Loucy (cell line): ENCODE measurements around the gene LRRC4C.

ENCODE experiments used
- H2AFZ ChIP-seq: fragments of 200-600 bp; sonication (generic); 2 replicates; pipeline ENCODE4 v1.6.0; 2016; ENCODE audit warnings: antibody characterized with exemption, mild to moderate bottlenecking, low read length, moderate library complexity
- H3F3A ChIP-seq: fragments of 200-600 bp; 2 replicates; pipeline ENCODE4 v1.6.0; 2016; ENCODE audit warnings: antibody characterized with exemption, low read depth, mild to moderate bottlenecking
- H3K27me3 ChIP-seq: fragments of 200-600 bp; sonication (generic); 2 replicates; pipeline ENCODE4 v1.6.1; 2014; ENCODE audit warnings: low read length, mild to moderate bottlenecking; ENCODE audit not compliant: insufficient read depth, poor library complexity, severe bottlenecking
- H3K36me3 ChIP-seq: fragments of 200-600 bp; sonication (generic); 2 replicates; pipeline ENCODE4 v1.6.1; 2016; ENCODE audit warnings: low read length; ENCODE audit not compliant: insufficient read depth
- H3K4me1 ChIP-seq: fragments of 200-600 bp; sonication (generic); 2 replicates; pipeline ENCODE4 v1.5.1; 2014; ENCODE audit warnings: low read length, mild to moderate bottlenecking; ENCODE audit not compliant: insufficient read depth, poor library complexity, severe bottlenecking
- H3K4me2 ChIP-seq: fragments of 200-600 bp; sonication (generic); 2 replicates; pipeline ENCODE4 v1.6.0; 2014; ENCODE audit warnings: antibody characterized with exemption, low read length, low read depth, mild to moderate bottlenecking; ENCODE audit not compliant: poor library complexity, severe bottlenecking
- H3K4me3 ChIP-seq: fragments of 200-600 bp; sonication (generic); 2 replicates; pipeline ENCODE4 v1.5.1; 2014; ENCODE audit warnings: low read length, mild to moderate bottlenecking, mixed read lengths; ENCODE audit not compliant: poor library complexity, severe bottlenecking
- H3K79me2 ChIP-seq: fragments of 200-600 bp; sonication (generic); 2 replicates; pipeline ENCODE4 v1.6.1; 2014; ENCODE audit warnings: low read length; ENCODE audit not compliant: insufficient read depth
- H3K9ac ChIP-seq: fragments of 200-600 bp; sonication (generic); 2 replicates; pipeline ENCODE4 v1.6.0; 2014; ENCODE audit warnings: mild to moderate bottlenecking, low read depth, low read length, moderate library complexity; ENCODE audit not compliant: poor library complexity, severe bottlenecking
- H3K9me2 ChIP-seq: fragments of 200-600 bp; sonication (generic); replicated peaks from 2 replicates; pipeline ENCODE4 v1.6.1; 2016; ENCODE audit warnings: low read depth, low read length, mixed read lengths
- H3K9me3 ChIP-seq: fragments of 200-600 bp; sonication (generic); 2 replicates; pipeline ENCODE4 v1.6.1; 2014; ENCODE audit warnings: mild to moderate bottlenecking, antibody characterized with exemption, low read length, low read depth; ENCODE audit not compliant: insufficient read depth
- H4K20me1 ChIP-seq: fragments of 200-600 bp; sonication (generic); 2 replicates; pipeline ENCODE4 v1.6.0; 2014; ENCODE audit warnings: antibody characterized with exemption, low read length, mild to moderate bottlenecking; ENCODE audit not compliant: insufficient read depth, poor library complexity, severe bottlenecking
- CTCF ChIP-seq: fragments of 200-600 bp; sonication (generic); conservative IDR thresholded peaks from 2 replicates; pipeline ENCODE4 v1.5.1; 2014; ENCODE audit warnings: mild to moderate bottlenecking, antibody characterized with exemption, low read length
- EZH2phosphoT487 ChIP-seq: fragments of 200-600 bp; IDR thresholded peaks from 2 replicates; pipeline ENCODE4 v1.6.1; 2018; ENCODE audit warnings: antibody characterized with exemption, mild to moderate bottlenecking, moderate library complexity, borderline replicate concordance

Gene LRRC4C

DNA sequence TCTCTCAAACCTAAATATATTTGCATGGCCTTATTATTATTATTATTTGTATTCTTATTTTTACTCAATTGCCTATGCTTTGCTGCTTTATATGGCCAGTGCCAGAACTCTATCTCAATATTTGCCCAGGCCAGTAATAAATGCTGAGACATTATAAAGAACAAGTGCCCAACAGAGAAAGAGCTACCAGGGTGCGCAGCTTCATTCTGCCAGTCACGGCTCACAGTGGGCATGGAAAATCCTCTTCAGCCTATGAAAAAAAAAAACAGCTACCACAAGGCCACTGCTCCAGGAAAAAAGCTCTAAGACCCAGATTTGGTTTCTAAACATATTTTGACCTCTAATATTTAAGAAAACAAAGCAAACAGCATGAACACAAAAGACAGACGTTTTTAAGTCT lies 1223.6 kb downstream of the LRRC4C start:
- Histone ChIP-seq H3K9ac (no peak overlapping the region), H3K36me3 (no peaks in the 10 kb centered on the region), H3K4me3 (no peak overlapping the region), H3K4me2 (no peak overlapping the region), H3K9me2 (no peaks in the 10 kb centered on the region), H2AFZ (no peak overlapping the region), H3K4me1 (no peaks in the 10 kb centered on the region), H4K20me1 (no peaks in the 10 kb centered on the region), H3K27me3 (no peaks in the 10 kb centered on the region), H3F3A (no peaks in the 10 kb centered on the region), H3K9me3 (no peaks in the 10 kb centered on the region), H3K79me2 (no peaks in the 10 kb centered on the region)
- TF ChIP-seq CTCF: no peak
- no peak for TF ChIP-seq EZH2phosphoT487

- H3K79me2 ChIP-seq: no peaks in the 10 kb centered on the region
- TF ChIP-seq EZH2phosphoT487: no peak
- no peak for TF ChIP-seq CTCF
- H2AFZ ChIP-seq: no peak overlapping the region
- H3F3A ChIP-seq: no peaks in the 10 kb centered on the region
- no peaks in the 10 kb centered on the region for H3K9me2 ChIP-seq
- H3K36me3 ChIP-seq: no peaks in the 10 kb centered on the region
- no peaks in the 10 kb centered on the region for H3K4me1 ChIP-seq
- H3K4me2 ChIP-seq: no peak overlapping the region
- H3K9me3 ChIP-seq: no peaks in the 10 kb centered on the region
- no peak overlapping the region for H3K9ac ChIP-seq
- no peaks in the 10 kb centered on the region for H3K27me3 ChIP-seq
- no peaks in the 10 kb centered on the region for H4K20me1 ChIP-seq
- H3K4me3 ChIP-seq: no peak overlapping the region
Observed at GRCh38 chr11:40230821-40231220, 1228.6 kb downstream of the LRRC4C start.

- H2AFZ ChIP-seq: no peak overlapping the region
- H4K20me1 ChIP-seq: no peaks in the 10 kb centered on the region
- no peaks in the 10 kb centered on the region for H3K9me3 ChIP-seq
- H3K79me2 ChIP-seq: no peaks in the 10 kb centered on the region
- H3K4me1 ChIP-seq: no peaks in the 10 kb centered on the region
- H3K9ac ChIP-seq: no peak overlapping the region
- H3K9me2 ChIP-seq: no peaks in the 10 kb centered on the region
- no peaks in the 10 kb centered on the region for H3F3A ChIP-seq
- no peak overlapping the region for H3K4me2 ChIP-seq
- no peaks in the 10 kb centered on the region for H3K27me3 ChIP-seq
- no peak overlapping the region for H3K4me3 ChIP-seq
- TF ChIP-seq EZH2phosphoT487 (no peak), CTCF (no peak)
- no peaks in the 10 kb centered on the region for H3K36me3 ChIP-seq
Observed at GRCh38 chr11:40228662-40229061, 1230.8 kb downstream of the LRRC4C start.
